ENCODE results near the gene VIT.

Gene VIT

DNA sequence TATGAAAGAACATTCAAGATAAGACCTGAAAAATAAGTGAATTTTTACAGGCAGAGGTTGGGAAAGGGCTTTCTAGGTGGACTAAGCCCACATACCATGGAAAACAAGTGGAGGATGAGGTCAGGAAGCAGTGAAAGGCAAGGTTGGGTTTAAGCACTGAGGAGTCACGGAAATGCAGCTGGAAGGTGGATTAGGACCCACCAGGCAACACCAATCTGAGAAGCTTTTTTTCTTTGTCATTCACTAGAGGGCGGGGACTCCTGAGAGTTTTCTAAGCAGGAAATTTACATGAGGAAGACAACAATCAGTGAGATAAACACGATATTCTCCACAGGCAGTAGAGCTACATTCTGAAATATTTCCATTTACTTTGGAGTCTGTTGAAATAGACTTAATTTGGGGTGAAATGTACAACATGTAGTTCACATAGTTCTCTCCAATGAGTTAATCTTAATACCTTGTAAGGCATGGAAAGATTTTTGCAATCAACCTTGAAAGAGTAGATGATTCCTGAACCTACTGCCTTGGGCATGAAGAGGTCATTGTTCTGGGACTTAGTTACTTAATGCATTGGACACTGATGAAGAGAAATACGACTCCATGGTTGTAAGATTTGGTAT, 40.7 kb downstream of the VIT start:
- TF ChIP-seq CTCF (IDR thresholded peaks at IDR 0.05; ENCODE audit: low read length) (no peak), EZH2 (optimal IDR thresholded peaks at IDR 0.05; ENCODE audit: low read depth, low read length) (no peak), EZH2phosphoT487 (IDR thresholded peaks at IDR 0.05; ENCODE audit: low read length) (no peak)
- no peaks in the 10 kb centered on the region for H3K36me3 ChIP-seq (replicated peaks; ENCODE audit: insufficient read depth, low read length)

DNA sequence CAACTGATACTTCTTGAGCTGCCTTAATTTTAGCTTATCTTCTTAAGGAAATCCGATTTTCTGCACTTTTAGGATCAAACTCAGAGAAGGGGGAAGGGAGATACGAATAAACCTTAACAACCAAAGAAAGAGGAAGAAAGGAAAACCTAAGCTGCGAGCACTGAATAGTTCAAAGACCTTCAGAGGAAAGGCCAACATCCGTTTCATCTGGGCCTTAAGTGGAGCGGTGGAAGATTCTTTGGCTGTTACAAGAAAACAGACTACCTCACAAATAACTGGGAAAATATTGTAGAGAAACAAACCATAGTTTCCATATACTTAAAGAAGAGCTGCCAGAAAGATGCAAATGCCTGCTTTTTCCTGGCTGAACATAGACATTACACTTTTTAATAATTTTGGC, 43.6 kb downstream of the VIT start:
- H3K9ac ChIP-seq (ENCODE audit: low read length), result no peak overlapping the region
- H3K79me2 ChIP-seq (ENCODE audit: low read length), result no peaks in the 10 kb centered on the region
- H3K4me2 ChIP-seq (ENCODE audit: low read depth, low read length), result no peak overlapping the region
- no peaks in the 10 kb centered on the region for H3K4me1 ChIP-seq (ENCODE audit: low read length)
- no peak for DNase-seq
- TF ChIP-seq EZH2 (optimal IDR thresholded peaks at IDR 0.05; ENCODE audit: low read depth, low read length) (no peak), EZH2phosphoT487 (IDR thresholded peaks at IDR 0.05; ENCODE audit: low read length) (no peak), CTCF (IDR thresholded peaks at IDR 0.05; ENCODE audit: low read length) (no peak)
- no peaks in the 10 kb centered on the region for H3K9me2 ChIP-seq (replicated peaks; ENCODE audit: insufficient read depth, low read length)
- no peak overlapping the region for H3K4me3 ChIP-seq (ENCODE audit: low read length)
- no peak overlapping the region for H3K27ac ChIP-seq (ENCODE audit: low read length)
- H3K36me3 ChIP-seq (replicated peaks; ENCODE audit: insufficient read depth, low read length), result no peaks in the 10 kb centered on the region
- no peaks in the 10 kb centered on the region for H3F3A ChIP-seq (ENCODE audit: insufficient read depth, low read length)
- no peaks in the 10 kb centered on the region for H3K27me3 ChIP-seq (replicated peaks; ENCODE audit: insufficient read depth, low read length)
- no peaks in the 10 kb centered on the region for H3K9me3 ChIP-seq (replicated peaks; ENCODE audit: insufficient read depth, low read length)
- no peaks in the 10 kb centered on the region for H4K20me1 ChIP-seq (ENCODE audit: insufficient read depth, low read length)
- no peak overlapping the region for H2AFZ ChIP-seq (ENCODE audit: low read length)

More for the DNA sequence above, 40.7 kb downstream of the VIT start:
- Histone ChIP-seq H3K9me2 (replicated peaks; ENCODE audit: insufficient read depth, low read length) (no peaks in the 10 kb centered on the region), H3F3A (ENCODE audit: insufficient read depth, low read length) (no peaks in the 10 kb centered on the region), H3K4me1 (ENCODE audit: low read length) (no peaks in the 10 kb centered on the region), H3K79me2 (ENCODE audit: low read length) (no peaks in the 10 kb centered on the region), H4K20me1 (ENCODE audit: insufficient read depth, low read length) (no peaks in the 10 kb centered on the region), H3K27me3 (replicated peaks; ENCODE audit: insufficient read depth, low read length) (no peaks in the 10 kb centered on the region), H3K4me3 (ENCODE audit: low read length) (no peak overlapping the region), H3K27ac (ENCODE audit: low read length) (no peak overlapping the region), H3K4me2 (ENCODE audit: low read depth, low read length) (no peak overlapping the region), H2AFZ (ENCODE audit: low read length) (no peak overlapping the region), H3K9me3 (replicated peaks; ENCODE audit: insufficient read depth, low read length) (no peaks in the 10 kb centered on the region), H3K9ac (ENCODE audit: low read length) (no peak overlapping the region)
- DNase-seq, result no peak

DNA sequence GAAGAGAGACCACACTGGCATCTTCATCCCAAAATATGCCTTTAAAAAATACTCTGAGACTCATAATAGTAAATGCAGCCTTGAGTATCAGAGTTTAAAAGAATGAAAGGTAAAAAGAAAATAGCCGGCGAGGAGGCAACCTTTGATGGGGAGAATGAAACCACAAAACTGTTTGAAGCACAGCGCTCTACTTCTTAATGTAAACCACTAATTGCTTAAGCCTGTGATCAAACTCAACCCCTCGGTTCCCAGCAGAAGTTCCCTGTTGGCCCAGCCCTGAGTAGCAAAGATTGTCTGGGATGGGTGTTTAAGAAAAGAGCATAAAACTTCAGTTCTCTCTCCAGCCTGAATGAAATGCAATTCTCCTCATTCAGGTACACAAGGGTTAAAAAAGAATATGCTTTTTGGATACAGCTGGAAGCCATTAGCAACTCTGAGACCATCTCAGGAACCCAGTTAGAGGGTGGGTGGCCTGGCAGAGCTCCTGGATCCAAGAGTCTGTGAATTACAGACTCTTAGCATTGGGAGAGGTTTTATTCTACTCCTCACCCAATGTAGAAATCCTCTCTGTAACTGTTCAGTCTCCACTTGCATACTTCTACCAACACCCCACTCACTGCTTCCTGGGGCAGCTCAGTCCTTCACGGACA, 44.8 kb downstream of the VIT start:
- H3K4me1 ChIP-seq (ENCODE audit: low read length), result no peaks in the 10 kb centered on the region
- H3K27me3 ChIP-seq (replicated peaks; ENCODE audit: insufficient read depth, low read length), result no peaks in the 10 kb centered on the region
- H3K9me3 ChIP-seq (replicated peaks; ENCODE audit: insufficient read depth, low read length), result no peaks in the 10 kb centered on the region
- no peak overlapping the region for H3K27ac ChIP-seq (ENCODE audit: low read length)
- no peaks in the 10 kb centered on the region for H3F3A ChIP-seq (ENCODE audit: insufficient read depth, low read length)
- H3K9ac ChIP-seq (ENCODE audit: low read length), result no peak overlapping the region
- no peak overlapping the region for H3K4me3 ChIP-seq (ENCODE audit: low read length)
- no peak overlapping the region for H2AFZ ChIP-seq (ENCODE audit: low read length)
- DNase-seq, result no peak
- no peaks in the 10 kb centered on the region for H3K79me2 ChIP-seq (ENCODE audit: low read length)
- H3K4me2 ChIP-seq (ENCODE audit: low read depth, low read length), result no peak overlapping the region
- TF ChIP-seq CTCF (IDR thresholded peaks at IDR 0.05; ENCODE audit: low read length) (no peak), EZH2 (optimal IDR thresholded peaks at IDR 0.05; ENCODE audit: low read depth, low read length) (no peak), EZH2phosphoT487 (IDR thresholded peaks at IDR 0.05; ENCODE audit: low read length) (no peak)
- no peaks in the 10 kb centered on the region for H3K36me3 ChIP-seq (replicated peaks; ENCODE audit: insufficient read depth, low read length)
- H4K20me1 ChIP-seq (ENCODE audit: insufficient read depth, low read length), result no peaks in the 10 kb centered on the region
- no peaks in the 10 kb centered on the region for H3K9me2 ChIP-seq (replicated peaks; ENCODE audit: insufficient read depth, low read length)
